ENCODE measurements around the gene PSMD3. TPM values are rescaled to one million over a fixed set of nuclear protein-coding genes. Genes with fewer than 3 reads are reported as not detected.

PSMD3 gene
- total and polyA plus RNA-seq, 9 of the 15 experiments (the other 6 are each of a cell fraction or from before 2014, with no cell fraction given) = 2.0 to 251 (median 135) TPM

- TF ChIP-seq HOXB6 (CRISPR knock-in tag; IDR thresholded peaks at IDR 0.05; ENCODE audit: borderline replicate concordance) (no peak), CEBPZ (IDR thresholded peaks at IDR 0.05; ENCODE audit: borderline replicate concordance, low read depth, low read length) (peak; percentile 74), TSC22D4 (tag; IDR thresholded peaks at IDR 0.05) (no peak), ZNF512 (tag; IDR thresholded peaks at IDR 0.05) (no peak), ZKSCAN1 (IDR thresholded peaks at IDR 0.05; ENCODE audit: low read depth, low read length) (no peak), RREB1 (CRISPR knock-in tag; IDR thresholded peaks at IDR 0.05) (peak; percentile 8; the same call in 1 of the 2 replicates), ELF1 (tag; IDR thresholded peaks at IDR 0.05) (peak; percentile 60), MLLT1 (IDR thresholded peaks at IDR 0.05) (peak; percentile 0 to 100; a peak in 2 of 4 replicates), ZNF644 (tag; IDR thresholded peaks at IDR 0.05; ENCODE audit: low read depth) (0 out of 2 replicates have a peak, but pooled peaks have one; percentile 37), ZNF354B (CRISPR knock-in tag; IDR thresholded peaks at IDR 0.05) (no peak), EP300 (IDR thresholded peaks at IDR 0.05; ENCODE audit: low read length) (peak; percentile 79), HMBOX1 (IDR thresholded peaks at IDR 0.05) (no peak)
These were observed at the start of gene PSMD3 (continued) for GRCh38 chr17:39980351-39981206.

Measured in K562 (cell line).